K562 (cell line): ENCODE results near the gene SACM1L. TPM values are rescaled to one million over a fixed set of nuclear protein-coding genes. Genes with fewer than 3 reads are reported as not detected.
A peak's percentile ranks its signal among the peaks of the same experiment; 100 is the strongest.

Experiments used
- ATF1 ChIP-seq, 2 experiments: fragments of 450-650 bp in 1 of 2; IDR thresholded peaks; 2 replicates each; pipeline ENCODE4 v1.6.1; 2016; ENCODE audit warnings: missing compliant biosample characterization in 1 of 2, missing genetic modification characterization in 1 of 2
- BRD4 ChIP-seq: fragments of 200-600 bp; sonication (generic); IDR thresholded peaks from 2 replicates; pipeline ENCODE4 v1.6.1; 2017; ENCODE audit warnings: inconsistent platforms
- BRD9 ChIP-seq: fragments of 450-650 bp; IDR thresholded peaks from 2 replicates; pipeline ENCODE4 v1.6.1; 2018; ENCODE audit warnings: low read depth; ENCODE audit not compliant: partially characterized antibody
- E2F5 ChIP-seq: sonication (generic); formaldehyde crosslinking; IDR thresholded peaks from 2 replicates; pipeline ENCODE4 v1.8.0; 2022; ENCODE audit warnings: mild to moderate bottlenecking, missing genetic modification reagents
- ELF2 ChIP-seq: fragments of 250-450 bp; sonication (Bioruptor Pico); IDR thresholded peaks from 2 replicates; pipeline ENCODE4 v1.5.0; 2021; ENCODE audit warnings: mild to moderate bottlenecking
- ESRRA ChIP-seq: fragments of 450-650 bp; IDR thresholded peaks from 2 replicates; pipeline ENCODE4 v1.6.1; 2014; ENCODE audit warnings: low read depth, mild to moderate bottlenecking, moderate library complexity, borderline replicate concordance
- GABPA ChIP-seq: fragments of 200-800 bp; sonication (Bioruptor generic); conservative IDR thresholded peaks from 2 replicates; pipeline ENCODE4 v1.6.1; 2016; ENCODE audit warnings: low read depth, missing genetic modification characterization, missing compliant biosample characterization
- GTF2A2 ChIP-seq: IDR thresholded peaks from 2 replicates; pipeline ENCODE4 v1.6.1; 2016; ENCODE audit warnings: mild to moderate bottlenecking, missing genetic modification characterization, missing compliant biosample characterization
- MAX ChIP-seq: sonication (generic); formaldehyde crosslinking; IDR thresholded peaks from 2 replicates; pipeline ENCODE4 v1.9.0; 2022; ENCODE audit warnings: mild to moderate bottlenecking, missing genetic modification reagents
- PRDM10 ChIP-seq: fragments of 450-650 bp; IDR thresholded peaks from 2 replicates; pipeline ENCODE4 v1.6.1; 2018; ENCODE audit not compliant: partially characterized antibody
- TBL1XR1 ChIP-seq, 2 experiments: IDR thresholded peaks; 2 replicates each; pipeline ENCODE4 v1.6.1; 2012; ENCODE audit warnings: improper control_type of control experiment in 2 of 2, low read length in 2 of 2, mild to moderate bottlenecking in 1 of 2
- UBTF ChIP-seq, 2 experiments: IDR thresholded peaks; 2 replicates each; pipeline ENCODE4 v1.6.1; 2012; ENCODE audit warnings: improper control_type of control experiment in 2 of 2, low read depth in 2 of 2, low read length in 2 of 2, borderline replicate concordance in 1 of 2
- ZNF174 ChIP-seq: fragments of 250-450 bp; sonication (Bioruptor Pico); IDR thresholded peaks from 2 replicates; pipeline ENCODE4 v1.4.0; 2020; ENCODE audit warnings: mild to moderate bottlenecking
- ZNF311 ChIP-seq: fragments of 250-450 bp; sonication (Bioruptor Pico); IDR thresholded peaks from 2 replicates; pipeline ENCODE4 v1.4.0; 2020; ENCODE audit warnings: mild to moderate bottlenecking, moderate library complexity
- ZNF398 ChIP-seq: fragments of 250-450 bp; sonication (Bioruptor Pico); IDR thresholded peaks from 2 replicates; pipeline ENCODE4 v1.8.0; 2021; ENCODE audit warnings: moderate library complexity, mild to moderate bottlenecking, inconsistent platforms
- ZNF511 ChIP-seq: sonication (generic); formaldehyde crosslinking; IDR thresholded peaks from 2 replicates; pipeline ENCODE4 v1.8.0; 2022; ENCODE audit warnings: mild to moderate bottlenecking, missing genetic modification reagents
- polyA plus RNA-seq, 8 experiments: library from polyadenylated mRNA; depleted of rRNA in 4 of 8; stranded (reverse) in 5 of 8; unstranded in 3 of 8; fragments of >200 nt; fragmentation: Nextera tagmentation in 2 of 8; fragmentation: Illumina TruSeq in 1 of 8; extraction: Ambion mirVana in 2 of 8; extraction: Trizol in 1 of 8; gene quantifications; 2 replicates each; pipeline versions ENCODE4 v1.2.1 to v1.2.3, GENCODE V29; 2011 to 2014; ENCODE audit warnings: inconsistent platforms in 1 of 8, missing spikeins in 1 of 8
- total RNA-seq, 7 experiments: library from RNA; depleted of rRNA in 6 of 7; stranded (reverse); fragments of >200 nt in 6 of 7; fragmentation: Illumina TruSeq in 2 of 7; extraction: Trizol in 2 of 7; gene quantifications; 2 replicates each; pipeline versions ENCODE4 v1.2.1 to v1.2.3, GENCODE V29; 2011 to 2021; ENCODE audit warnings: low replicate concordance in 1 of 7

Gene SACM1L
- total and polyA plus RNA-seq, 9 of the 15 experiments (the other 6 are each of a cell fraction or from before 2014, with no cell fraction given), result 25.7 to 67.2 (median 40.3) TPM

- TF ChIP-seq UBTF (IDR thresholded peaks at IDR 0.05; ENCODE audit: borderline replicate concordance in 1 of 2, low read depth in 2 of 2, low read length in 2 of 2) (peak in 1 of 2 experiments; percentile 70; a peak in 2 of 4 replicates), ATF1 (CRISPR knock-in tag; IDR thresholded peaks at IDR 0.05) (peak; percentile 71), ATF1 (tag; IDR thresholded peaks at IDR 0.05) (peak; percentile 97), ZNF398 (CRISPR knock-in tag) (no peak), GTF2A2 (tag) (no peak), BRD4 (peak; percentile 95), ZNF511 (0 out of 2 replicates have a peak, but pooled peaks have one; percentile 39), ELF2 (peak; percentile 95), ZNF311 (CRISPR knock-in tag) (0 out of 2 replicates have a peak, but pooled peaks have one; percentile 22), TBL1XR1 (IDR thresholded peaks at IDR 0.05; ENCODE audit: low read length in 2 of 2) (peak in 1 of 2 experiments; percentile 95; a peak in 2 of 4 replicates), ESRRA (peak; percentile 93), E2F5 (CRISPR knock-in tag) (peak; percentile 68; the same call in 1 of the 2 replicates), GABPA (tag) (peak; percentile 64), MAX (CRISPR knock-in tag) (peak; percentile 89), BRD9 (peak; percentile 100), PRDM10 (peak; percentile 21), ZNF174 (CRISPR knock-in tag) (0 out of 2 replicates have a peak, but pooled peaks have one; percentile 29)
Observed at GRCh38 chr3:45688882-45689786, at the start of gene SACM1L (continued).
